NCI-H146 treated with DMSO at 0.1 percent for 48 hours (cell line): ENCODE measurements around the gene UGP2.

Experiments
- DNase-seq: peaks from one replicate; lab custom pipeline; 2025; ENCODE audit not compliant: unreplicated experiment; lab: John Stamatoyannopoulos, UW

The UGP2 gene

GRCh38 chr2:63863707-63864106, 22.0 kb downstream of the UGP2 start:
- DNase-seq = no peak

DNA sequence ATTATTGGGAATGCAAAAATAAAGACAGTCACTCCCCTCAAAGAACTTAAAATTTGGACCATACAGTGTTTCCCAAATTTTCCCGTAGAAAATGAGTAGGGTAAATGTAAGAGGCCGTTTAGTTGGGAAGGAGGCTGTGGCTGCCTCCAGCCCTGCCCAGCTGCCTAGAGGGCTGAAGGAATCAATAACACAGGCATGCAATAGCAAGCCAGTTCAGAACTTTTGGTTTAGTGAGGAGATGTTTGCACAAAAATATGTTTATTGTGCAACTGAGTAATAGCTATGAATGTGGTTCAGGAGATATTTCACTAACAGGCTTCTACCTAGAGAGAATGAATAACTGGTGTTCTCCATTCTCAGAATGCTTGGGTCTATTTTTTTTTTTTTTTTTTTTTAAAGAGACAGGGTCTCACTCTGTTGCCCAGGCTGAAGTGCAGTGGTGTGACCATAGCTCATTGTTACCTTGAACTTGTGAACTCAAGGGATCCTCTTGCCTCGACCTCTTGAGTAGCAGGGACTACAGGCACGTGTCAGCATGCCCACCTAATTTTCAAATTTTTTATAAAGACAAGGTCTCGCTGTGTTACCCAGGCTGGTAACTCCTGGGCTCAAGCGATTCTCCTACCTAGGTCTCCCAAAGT, 23.6 kb downstream of the UGP2 start:
- DNase-seq = no peak

- DNase-seq = no peak
Observed at GRCh38 chr2:63866009-63866709, 24.5 kb downstream of the UGP2 start.

- no peak for DNase-seq
Observed at GRCh38 chr2:63870679-63871078, 29.0 kb downstream of the UGP2 start.

GRCh38 chr2:63871864-63872263, 30.2 kb downstream of the UGP2 start:
- no peak for DNase-seq

DNA sequence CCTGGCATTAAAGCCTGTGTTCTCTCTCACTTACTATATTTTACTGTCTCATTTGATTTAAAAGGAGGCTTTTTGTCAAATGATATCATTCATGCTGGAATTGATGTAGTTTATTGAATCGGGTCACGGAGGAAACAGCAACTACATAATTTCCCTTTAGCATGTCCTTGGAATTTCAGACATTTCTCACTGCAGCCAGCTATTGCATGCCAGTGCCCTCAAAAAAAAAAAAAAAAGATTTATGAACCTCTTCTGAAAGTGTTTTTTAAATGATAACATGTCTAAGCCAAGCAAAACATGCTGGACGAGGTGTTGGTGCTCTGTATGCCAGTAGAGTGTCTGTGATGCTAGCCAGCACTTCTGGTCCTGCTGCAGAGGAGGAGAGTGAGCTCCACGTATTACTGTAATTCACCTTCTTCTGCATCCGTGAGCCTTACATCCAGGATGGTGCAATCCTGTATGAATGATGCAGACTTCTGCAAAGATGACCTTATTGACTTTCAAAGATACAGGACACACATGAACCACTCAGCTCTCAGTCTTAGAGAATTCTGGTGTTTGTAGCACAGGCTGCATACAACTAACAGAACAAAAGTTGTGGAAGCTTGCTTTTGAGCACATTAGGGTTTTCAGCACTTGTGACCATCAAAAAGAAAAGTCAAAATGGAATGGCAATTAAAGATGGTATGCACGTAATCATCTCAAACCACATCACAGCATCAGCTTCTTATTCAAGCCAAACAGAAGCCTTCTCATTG, 31.1 kb downstream of the UGP2 start:
- no peak for DNase-seq

DNA sequence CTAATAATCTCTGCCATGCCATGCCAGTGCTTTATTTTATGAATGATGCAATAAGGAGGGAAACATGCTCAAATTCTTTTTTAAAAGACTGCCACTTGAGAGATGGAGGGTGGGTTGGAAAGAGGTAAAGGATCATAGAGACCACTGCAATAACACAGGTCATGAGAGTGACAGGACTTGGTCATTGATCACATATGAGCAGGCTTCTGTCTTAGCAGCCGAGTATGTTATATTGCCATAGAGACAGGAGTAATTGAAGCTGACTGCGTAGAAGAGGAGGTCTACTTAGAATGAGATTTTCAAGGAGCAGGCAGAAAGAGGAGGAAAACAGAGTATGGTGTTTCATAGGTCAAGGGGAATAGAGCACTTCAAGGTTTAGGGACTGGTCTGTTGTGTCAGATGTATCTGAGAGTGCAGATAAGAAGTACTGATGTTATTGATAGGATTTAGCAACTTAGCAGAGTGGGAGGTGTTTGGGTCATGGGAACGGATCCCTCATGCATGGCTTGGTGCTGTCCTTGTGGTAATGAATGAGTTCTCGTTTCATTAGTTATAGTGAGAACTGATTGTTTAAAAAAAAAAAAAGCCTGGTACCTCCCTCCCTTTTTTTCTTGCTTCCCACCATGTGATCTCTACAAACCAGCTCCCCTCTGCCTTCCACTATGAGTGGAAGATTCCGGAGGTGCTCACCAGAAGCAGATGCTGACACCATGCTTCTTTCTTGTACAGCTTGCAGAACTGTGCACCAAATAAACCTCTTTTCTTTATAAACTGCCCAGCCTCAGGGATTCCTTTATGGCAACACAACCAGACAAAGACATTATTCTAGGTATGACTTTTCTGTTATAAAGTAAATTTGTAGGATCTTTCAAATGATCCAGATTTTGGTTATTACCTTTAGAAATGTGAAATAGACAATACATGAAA, 32.8 kb downstream of the UGP2 start:
- DNase-seq = no peak

GRCh38 chr2:63875131-63875527, 33.4 kb downstream of the UGP2 start:
- no peak for DNase-seq

DNA sequence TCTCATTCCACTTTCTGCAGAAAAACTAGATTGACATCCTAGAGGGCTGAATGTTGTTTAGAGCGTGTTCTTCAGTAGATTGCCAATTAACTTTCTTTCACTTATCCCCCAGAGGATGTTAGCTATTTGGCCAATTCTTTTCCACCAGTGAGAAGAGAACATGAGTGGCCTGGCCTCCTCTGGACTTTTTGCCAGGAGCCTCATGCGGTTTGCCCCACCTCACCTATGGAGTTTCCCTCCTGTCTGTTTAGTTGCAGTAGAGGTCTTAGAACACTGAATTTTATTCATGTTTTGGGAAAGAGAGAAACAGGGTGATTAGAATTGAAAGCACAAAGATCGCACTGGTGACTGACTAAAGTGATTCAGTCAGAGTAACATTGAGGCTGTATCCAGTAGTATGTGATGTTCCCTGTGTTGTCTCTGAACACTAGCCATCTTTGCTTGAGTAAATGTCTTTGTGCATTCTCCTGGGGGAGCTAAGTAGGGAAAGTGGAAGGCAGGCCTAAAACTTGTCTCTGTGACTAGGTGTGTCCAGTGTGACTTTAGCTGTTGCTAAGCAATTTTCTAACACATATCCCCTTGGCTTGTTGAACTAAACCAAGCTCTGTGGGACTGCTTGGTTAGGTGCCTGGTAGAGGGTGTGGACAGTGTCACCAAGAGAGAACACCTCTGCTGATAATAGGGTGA, 34.0 kb downstream of the UGP2 start:
- DNase-seq = no peak

DNA sequence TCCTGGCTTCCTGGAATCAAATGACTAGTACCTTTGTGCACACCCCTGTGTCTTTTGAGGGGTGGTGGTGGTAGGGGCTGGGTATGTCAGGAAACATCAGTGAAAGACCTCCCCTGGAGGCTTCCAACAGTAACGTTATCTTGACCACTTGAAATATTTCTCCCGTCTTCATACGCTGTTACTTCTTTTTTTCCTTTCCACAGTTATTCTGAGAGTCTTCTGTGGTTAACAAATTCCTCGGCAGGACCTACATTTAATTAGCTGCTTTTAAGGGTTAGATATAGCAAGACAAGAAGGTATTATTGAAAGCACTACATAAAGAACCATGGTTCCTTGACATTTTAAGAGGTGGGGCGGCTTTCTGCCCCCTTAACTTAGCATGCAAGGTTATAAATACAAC, 34.6 kb downstream of the UGP2 start:
- no peak for DNase-seq

DNA sequence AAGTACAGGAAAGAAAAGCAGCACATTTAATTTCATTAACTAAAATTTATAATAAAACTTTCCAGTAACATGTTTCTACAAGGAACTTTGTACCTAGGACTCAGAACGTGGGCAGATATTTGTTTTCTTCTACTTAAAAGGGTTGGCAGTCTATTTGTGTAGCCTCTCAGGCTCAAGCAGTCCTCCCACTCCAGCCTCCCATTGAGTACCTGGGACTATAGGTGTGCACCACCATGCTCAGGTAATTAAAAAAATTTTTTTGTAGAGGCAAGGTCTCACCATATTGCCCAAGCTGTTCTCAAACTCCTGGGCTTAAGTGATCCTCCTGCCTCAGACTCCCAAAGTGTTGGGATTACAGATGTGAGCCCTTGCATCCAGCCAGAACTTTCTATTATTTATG, 36.8 kb downstream of the UGP2 start:
- DNase-seq = no peak

DNA sequence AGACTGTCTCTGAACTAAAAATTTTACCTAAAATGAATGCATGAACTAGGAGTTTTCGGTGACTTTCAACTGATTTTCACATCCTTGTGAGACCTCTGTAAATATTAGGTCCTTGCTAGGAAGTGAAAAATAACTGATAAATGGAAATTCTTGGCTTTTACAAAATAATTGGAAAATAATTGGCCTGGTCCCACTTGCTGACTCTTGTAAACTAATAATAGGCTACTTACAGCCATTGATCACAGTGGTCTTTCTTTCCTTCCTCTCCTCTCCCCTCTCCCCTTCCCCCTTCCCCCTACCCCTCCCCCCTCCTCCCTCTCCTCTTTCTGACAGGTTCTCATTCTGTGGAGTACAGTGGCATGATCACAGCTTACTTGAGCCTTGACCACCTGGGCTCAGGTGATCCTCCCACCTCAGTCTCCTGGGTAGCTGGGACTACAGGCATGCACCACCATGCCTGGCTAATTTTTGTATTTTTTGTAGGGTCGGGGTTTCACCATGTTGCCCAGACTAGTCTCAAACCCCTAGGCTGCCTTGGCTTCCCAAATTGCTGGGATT, 38.3 kb downstream of the UGP2 start:
- no peak for DNase-seq

DNA sequence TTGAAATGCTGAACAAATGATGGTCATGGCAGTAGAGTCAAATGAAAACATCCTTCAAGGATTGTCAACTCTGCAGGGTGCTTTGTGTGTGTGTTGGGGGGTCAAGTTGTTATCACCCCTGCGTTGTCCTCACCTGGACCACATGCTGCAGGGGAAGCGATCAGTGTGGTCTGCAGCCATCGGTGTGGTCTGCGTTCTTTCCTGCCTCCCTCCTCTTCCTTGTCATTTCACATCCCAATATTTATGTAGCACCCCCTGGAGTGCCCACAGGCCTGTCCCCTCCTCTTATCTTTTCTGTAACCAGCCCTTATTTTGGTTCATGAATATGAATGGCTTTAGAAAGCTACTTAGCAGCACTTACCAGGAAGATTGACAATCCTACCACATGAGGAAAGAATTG, 38.9 kb downstream of the UGP2 start:
- DNase-seq = no peak

DNA sequence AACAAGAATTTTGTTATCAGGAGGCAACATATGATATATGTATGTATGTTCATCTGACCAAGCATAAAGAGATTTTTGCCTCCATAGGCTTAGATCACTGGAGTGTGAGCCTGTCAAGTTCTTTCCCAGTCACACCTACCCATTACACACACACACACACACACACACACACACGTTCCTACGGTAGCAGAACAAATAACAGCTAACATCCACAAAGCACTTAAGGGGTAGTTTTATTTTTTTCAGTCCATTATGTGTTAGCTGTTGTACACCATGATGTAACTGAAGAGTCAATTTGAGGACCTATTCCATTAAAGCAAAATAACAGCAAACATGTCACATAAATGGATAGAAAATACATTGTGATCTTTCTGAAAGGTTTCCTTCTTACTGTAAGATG, 39.5 kb downstream of the UGP2 start:
- DNase-seq = no peak

- DNase-seq = no peak
Observed at GRCh38 chr2:63882395-63883105, 40.9 kb downstream of the UGP2 start.

DNA sequence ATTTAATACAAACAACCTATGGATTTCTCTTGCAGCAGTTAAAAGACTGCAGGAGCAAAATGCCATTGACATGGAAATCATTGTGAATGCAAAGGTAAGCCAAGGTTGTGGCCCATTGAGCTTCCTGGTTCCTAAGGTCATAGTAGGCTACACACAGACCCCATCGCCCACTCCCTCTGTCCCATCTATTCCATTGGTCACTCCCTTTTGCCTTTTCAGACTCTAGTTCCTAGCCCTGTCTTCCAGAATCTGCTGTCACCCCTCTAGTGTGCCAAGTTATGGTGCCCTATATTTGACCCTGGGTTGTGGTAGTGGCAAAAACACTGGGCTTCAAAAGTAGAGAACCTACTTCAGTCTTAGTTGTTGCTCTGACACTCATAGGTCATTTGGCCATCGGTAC, 44.7 kb downstream of the UGP2 start:
- DNase-seq = no peak

DNA sequence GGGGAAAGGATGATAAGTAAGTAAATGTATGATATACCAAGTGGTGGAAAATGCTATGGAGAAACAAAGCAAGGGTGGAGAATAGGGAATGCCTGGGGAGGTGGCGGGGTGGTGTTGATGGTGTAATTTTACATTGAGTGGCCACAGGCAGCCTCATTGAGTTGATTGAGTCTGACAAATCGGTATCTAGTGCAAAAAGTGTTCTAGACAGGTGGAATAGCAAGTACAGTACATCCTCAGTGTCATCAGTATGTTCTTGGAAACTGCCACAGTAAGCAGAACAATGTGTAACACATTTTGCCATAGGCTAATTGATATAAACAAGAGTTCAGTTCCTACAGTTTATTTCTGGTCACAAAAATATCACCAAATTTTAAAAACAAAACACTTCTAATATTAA, 46.4 kb downstream of the UGP2 start:
- no peak for DNase-seq

GRCh38 chr2:63888490-63889402, 47.0 kb downstream of the UGP2 start:
- peak; percentile 4 for DNase-seq

- DNase-seq = no peak
Observed at GRCh38 chr2:63890678-63891077, 49.0 kb downstream of the UGP2 start.
